Liver (tissue), 9 donors: Measurements from ENCODE around the gene MBNL2. TPM values are rescaled to one million over a fixed set of nuclear protein-coding genes. Genes with fewer than 3 reads are reported as not detected.

ENCODE experiments used
- DNase-seq: peaks from one replicate; pipeline ENCODE4 v3.0.0-alpha.2; 2017; ENCODE audit warnings: low spot score
- H3K27ac ChIP-seq, 2 donors: one replicate each; pipeline ENCODE4 v1.7.0; 2013; ENCODE audit warnings: inconsistent platforms in 2 of 2, low read length in 2 of 2, control low read depth in 1 of 2, low read depth in 1 of 2, mild to moderate bottlenecking in 1 of 2
- H3K27me3 ChIP-seq, 4 donors: one replicate each; pipeline versions ENCODE4 v1.6.1 to v1.7.0; 2013; ENCODE audit warnings: low read length in 3 of 4, inconsistent platforms in 1 of 4, mild to moderate bottlenecking in 1 of 4, moderate library complexity in 1 of 4; ENCODE audit not compliant: control insufficient read depth in 4 of 4, insufficient read depth in 4 of 4
- H3K36me3 ChIP-seq, 4 donors: one replicate each; pipeline versions ENCODE4 v1.6.1 to v1.7.0; 2013; ENCODE audit warnings: low read length in 3 of 4, mild to moderate bottlenecking in 3 of 4, low read depth in 1 of 4, moderate library complexity in 1 of 4; ENCODE audit not compliant: control insufficient read depth in 4 of 4, insufficient read depth in 3 of 4
- H3K4me1 ChIP-seq, 4 donors: one replicate each; pipeline versions ENCODE4 v1.6.1 to v1.7.0; 2013; ENCODE audit warnings: low read length in 3 of 4, mild to moderate bottlenecking in 3 of 4, moderate library complexity in 1 of 4; ENCODE audit not compliant: control insufficient read depth in 4 of 4, insufficient read depth in 4 of 4
- H3K4me3 ChIP-seq, 3 donors: one replicate each; pipeline versions ENCODE4 v1.6.1 to v1.7.0; 2013; ENCODE audit warnings: low read length in 3 of 3, control low read depth in 1 of 3, low read depth in 1 of 3, mild to moderate bottlenecking in 1 of 3
- H3K9ac ChIP-seq, 2 donors: one replicate each; pipeline ENCODE4 v1.7.0; 2013; ENCODE audit warnings: low read length in 2 of 2, mild to moderate bottlenecking in 2 of 2, moderate library complexity in 2 of 2, control low read depth in 1 of 2, low read depth in 1 of 2
- H3K9me3 ChIP-seq, 4 donors: one replicate each; pipeline versions ENCODE4 v1.6.1 to v1.7.0; 2013; ENCODE audit warnings: low read length in 3 of 4; ENCODE audit not compliant: control insufficient read depth in 4 of 4
- EGR1 ChIP-seq, 2 donors: IDR thresholded peaks; 2 replicates each; pipeline ENCODE4 v1.6.1; 2016 to 2018; ENCODE audit warnings: antibody characterized with exemption in 2 of 2, low read depth in 2 of 2
- FOXA1 ChIP-seq: IDR thresholded peaks from 2 replicates; pipeline ENCODE4 v1.6.1; 2016; ENCODE audit warnings: antibody characterized with exemption
- FOXA2 ChIP-seq: IDR thresholded peaks from 2 replicates; pipeline ENCODE4 v1.6.1; 2016; ENCODE audit warnings: antibody characterized with exemption
- GABPA ChIP-seq, 2 donors: IDR thresholded peaks in 1 of 2; conservative IDR thresholded peaks in 1 of 2; 2 replicates each; pipeline ENCODE4 v1.6.1; 2016; ENCODE audit warnings: antibody characterized with exemption in 2 of 2, mild to moderate bottlenecking in 1 of 2, moderate library complexity in 1 of 2
- HNF4A ChIP-seq, 2 donors: conservative IDR thresholded peaks; 2 replicates each; pipeline ENCODE4 v1.6.1; 2016; ENCODE audit warnings: antibody characterized with exemption in 2 of 2, mild to moderate bottlenecking in 2 of 2
- JUND ChIP-seq, 2 donors: IDR thresholded peaks; 2 replicates each; pipeline ENCODE4 v1.6.1; 2016; ENCODE audit warnings: antibody characterized with exemption in 2 of 2
- NR2F2 ChIP-seq: IDR thresholded peaks from 2 replicates; pipeline ENCODE4 v1.6.1; 2016; ENCODE audit warnings: antibody characterized with exemption
- RAD21 ChIP-seq, 2 donors: IDR thresholded peaks; 2 replicates each; pipeline ENCODE4 v1.6.1; 2016; ENCODE audit warnings: antibody characterized with exemption in 2 of 2, mild to moderate bottlenecking in 2 of 2
- RXRA ChIP-seq, 2 donors: IDR thresholded peaks; 2 replicates each; pipeline ENCODE4 v1.6.1; 2017 to 2018; ENCODE audit warnings: antibody characterized with exemption in 2 of 2, mild to moderate bottlenecking in 1 of 2
- SP1 ChIP-seq: IDR thresholded peaks from 2 replicates; pipeline ENCODE4 v1.6.1; 2018; ENCODE audit warnings: antibody characterized with exemption, mild to moderate bottlenecking
- TAF1 ChIP-seq: conservative IDR thresholded peaks from 2 replicates; pipeline ENCODE4 v1.6.1; 2016; ENCODE audit warnings: antibody characterized with exemption, mild to moderate bottlenecking
- YY1 ChIP-seq: IDR thresholded peaks from 2 replicates; pipeline ENCODE4 v1.6.1; 2016; ENCODE audit warnings: antibody characterized with exemption, mild to moderate bottlenecking
- WGBS: extraction: QIAGEN DNeasy Blood & Tissue Kit; methylation state at CpG from one replicate; pipeline ENCODE4 v1.1.7; 2013; 5-methylcytosine and 5-hydroxymethylcytosine counted together
- polyA plus RNA-seq, 2 donors: library from polyadenylated mRNA; stranded (reverse) in 1 of 2; unstranded in 1 of 2; fragments of 200-250 nt in 1 of 2; fragments of >200 nt in 1 of 2; fragmentation: Nextera tagmentation in 1 of 2; extraction: Ambion mirVana in 1 of 2; gene quantifications; one replicate each; pipeline versions ENCODE4 v1.2.1 to v1.2.3, GENCODE V29; 2013 to 2015
- total RNA-seq, 2 donors: library from RNA; depleted of rRNA; stranded (reverse); fragments of >200 nt; gene quantifications; one replicate each; pipeline ENCODE4 v1.2.3, GENCODE V29; 2014
- TF ChIP-seq, protein P1 (sequence below): IDR thresholded peaks from 2 replicates; pipeline ENCODE4 v1.6.1; 2016; ENCODE audit warnings: antibody characterized with exemption, mild to moderate bottlenecking
- TF ChIP-seq, protein P2 (sequence below): IDR thresholded peaks from 2 replicates; pipeline ENCODE4 v1.6.1; 2016; ENCODE audit warnings: antibody characterized with exemption
- TF ChIP-seq, protein P3 (sequence below): fragments of 150-350 bp; IDR thresholded peaks from 2 replicates; pipeline ENCODE4 v1.5.1; 2017; ENCODE audit warnings: improper control_type of control experiment, low read depth, low read length; ENCODE audit not compliant: missing input control
- TF ChIP-seq, protein P4 (sequence below): IDR thresholded peaks from 2 replicates; pipeline ENCODE4 v1.6.1; 2016; ENCODE audit warnings: antibody characterized with exemption
- TF ChIP-seq, protein P5 (sequence below): IDR thresholded peaks from 2 replicates; pipeline ENCODE4 v1.6.1; 2016; ENCODE audit warnings: antibody characterized with exemption
- donor health status: healthy.
- donor health status: healthy.
- donor health status: healthy.
- donor health status: healthy.
- donor health status: healthy.

Gene MBNL2
- total and polyA plus RNA-seq, 4 donors: 16.0 to 49.6 (median 36.8) TPM

DNA sequence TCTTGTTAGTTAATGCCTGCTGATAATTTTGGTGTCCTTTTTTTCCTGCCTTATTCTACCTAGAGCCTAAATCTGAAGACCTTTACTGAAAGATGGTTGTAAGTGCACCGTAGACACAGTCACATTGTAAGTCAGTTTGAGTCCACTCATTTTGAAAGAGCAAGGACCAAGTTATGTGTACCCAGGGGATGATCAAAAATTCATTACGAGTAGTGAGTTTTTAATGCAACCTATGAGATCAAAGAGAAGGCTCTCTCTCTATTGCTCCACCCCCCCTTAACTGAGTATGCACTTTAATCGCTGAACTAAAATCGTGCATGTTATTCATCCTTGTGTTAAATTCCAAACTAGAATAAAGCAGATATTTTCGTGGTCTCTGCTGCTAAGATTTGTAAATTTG is 213.7 kb downstream of the MBNL2 start:
- no peak for DNase-seq
- H3K36me3 ChIP-seq: no peaks in the 10 kb centered on the region
- TF ChIP-seq RAD21 (IDR thresholded peaks at IDR 0.05) (no peak), YY1 (no peak), TAF1 (no peak), NR2F2 (no peak), RXRA (IDR thresholded peaks at IDR 0.05) (no peak), HNF4A (conservative IDR thresholded peaks at IDR 0.05) (no peak), FOXA2 (no peak)
- TF ChIP-seq, protein P1, sequence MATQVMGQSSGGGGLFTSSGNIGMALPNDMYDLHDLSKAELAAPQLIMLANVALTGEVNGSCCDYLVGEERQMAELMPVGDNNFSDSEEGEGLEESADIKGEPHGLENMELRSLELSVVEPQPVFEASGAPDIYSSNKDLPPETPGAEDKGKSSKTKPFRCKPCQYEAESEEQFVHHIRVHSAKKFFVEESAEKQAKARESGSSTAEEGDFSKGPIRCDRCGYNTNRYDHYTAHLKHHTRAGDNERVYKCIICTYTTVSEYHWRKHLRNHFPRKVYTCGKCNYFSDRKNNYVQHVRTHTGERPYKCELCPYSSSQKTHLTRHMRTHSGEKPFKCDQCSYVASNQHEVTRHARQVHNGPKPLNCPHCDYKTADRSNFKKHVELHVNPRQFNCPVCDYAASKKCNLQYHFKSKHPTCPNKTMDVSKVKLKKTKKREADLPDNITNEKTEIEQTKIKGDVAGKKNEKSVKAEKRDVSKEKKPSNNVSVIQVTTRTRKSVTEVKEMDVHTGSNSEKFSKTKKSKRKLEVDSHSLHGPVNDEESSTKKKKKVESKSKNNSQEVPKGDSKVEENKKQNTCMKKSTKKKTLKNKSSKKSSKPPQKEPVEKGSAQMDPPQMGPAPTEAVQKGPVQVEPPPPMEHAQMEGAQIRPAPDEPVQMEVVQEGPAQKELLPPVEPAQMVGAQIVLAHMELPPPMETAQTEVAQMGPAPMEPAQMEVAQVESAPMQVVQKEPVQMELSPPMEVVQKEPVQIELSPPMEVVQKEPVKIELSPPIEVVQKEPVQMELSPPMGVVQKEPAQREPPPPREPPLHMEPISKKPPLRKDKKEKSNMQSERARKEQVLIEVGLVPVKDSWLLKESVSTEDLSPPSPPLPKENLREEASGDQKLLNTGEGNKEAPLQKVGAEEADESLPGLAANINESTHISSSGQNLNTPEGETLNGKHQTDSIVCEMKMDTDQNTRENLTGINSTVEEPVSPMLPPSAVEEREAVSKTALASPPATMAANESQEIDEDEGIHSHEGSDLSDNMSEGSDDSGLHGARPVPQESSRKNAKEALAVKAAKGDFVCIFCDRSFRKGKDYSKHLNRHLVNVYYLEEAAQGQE: no peak
- H3K9ac ChIP-seq: no peak overlapping the region
- no peaks in the 10 kb centered on the region for H3K9me3 ChIP-seq
- no peak overlapping the region for H3K27ac ChIP-seq
- 60% methylated on average over 5 of the region's 5 CpGs for WGBS
- H3K4me1 ChIP-seq: peaks cover 0 to 16% (median 10%) of the 10 kb centered on the region in 4 donors
- H3K4me3 ChIP-seq: no peak overlapping the region
- H3K27me3 ChIP-seq: no peaks in the 10 kb centered on the region

DNA sequence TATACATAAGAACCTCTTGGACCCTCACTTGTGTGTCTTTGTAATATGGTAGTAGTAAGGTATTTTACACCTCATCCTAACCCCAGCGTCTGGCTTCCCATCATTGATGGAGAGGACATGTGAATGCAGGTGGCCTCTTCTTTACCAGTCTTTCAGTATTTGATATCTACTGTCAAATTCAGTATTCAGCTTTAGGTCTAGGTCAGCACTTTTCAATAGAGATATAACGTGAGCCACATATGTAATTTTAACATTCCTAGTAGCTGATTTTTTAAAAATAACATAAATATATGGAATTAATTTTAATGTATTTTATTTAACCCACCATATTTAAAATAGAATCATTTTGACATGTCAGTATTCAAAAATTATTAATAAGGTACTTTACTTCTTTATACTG is 214.7 kb downstream of the MBNL2 start:
- Histone ChIP-seq H3K9me3 (no peaks in the 10 kb centered on the region), H3K27ac (no peak overlapping the region), H3K4me1 (peaks cover 0 to 16% (median 10%) of the 10 kb centered on the region in 4 donors), H3K27me3 (no peaks in the 10 kb centered on the region), H3K36me3 (no peaks in the 10 kb centered on the region), H3K9ac (no peak overlapping the region), H3K4me3 (no peak overlapping the region)
- DNase-seq: no peak
- TF ChIP-seq RXRA (IDR thresholded peaks at IDR 0.05) (no peak), GABPA (IDR thresholded peaks at IDR 0.05 in 1 of 2, conservative IDR thresholded peaks at IDR 0.05 in 1 of 2) (no peak), JUND (IDR thresholded peaks at IDR 0.05) (no peak), SP1 (no peak), NR2F2 (no peak), TAF1 (no peak), YY1 (no peak), EGR1 (IDR thresholded peaks at IDR 0.05; ENCODE audit: low read depth in 2 of 2) (no peak), FOXA2 (no peak), FOXA1 (no peak)
- TF ChIP-seq, protein P2, sequence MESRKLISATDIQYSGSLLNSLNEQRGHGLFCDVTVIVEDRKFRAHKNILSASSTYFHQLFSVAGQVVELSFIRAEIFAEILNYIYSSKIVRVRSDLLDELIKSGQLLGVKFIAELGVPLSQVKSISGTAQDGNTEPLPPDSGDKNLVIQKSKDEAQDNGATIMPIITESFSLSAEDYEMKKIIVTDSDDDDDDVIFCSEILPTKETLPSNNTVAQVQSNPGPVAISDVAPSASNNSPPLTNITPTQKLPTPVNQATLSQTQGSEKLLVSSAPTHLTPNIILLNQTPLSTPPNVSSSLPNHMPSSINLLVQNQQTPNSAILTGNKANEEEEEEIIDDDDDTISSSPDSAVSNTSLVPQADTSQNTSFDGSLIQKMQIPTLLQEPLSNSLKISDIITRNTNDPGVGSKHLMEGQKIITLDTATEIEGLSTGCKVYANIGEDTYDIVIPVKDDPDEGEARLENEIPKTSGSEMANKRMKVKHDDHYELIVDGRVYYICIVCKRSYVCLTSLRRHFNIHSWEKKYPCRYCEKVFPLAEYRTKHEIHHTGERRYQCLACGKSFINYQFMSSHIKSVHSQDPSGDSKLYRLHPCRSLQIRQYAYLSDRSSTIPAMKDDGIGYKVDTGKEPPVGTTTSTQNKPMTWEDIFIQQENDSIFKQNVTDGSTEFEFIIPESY: no peak
- TF ChIP-seq, protein P3, sequence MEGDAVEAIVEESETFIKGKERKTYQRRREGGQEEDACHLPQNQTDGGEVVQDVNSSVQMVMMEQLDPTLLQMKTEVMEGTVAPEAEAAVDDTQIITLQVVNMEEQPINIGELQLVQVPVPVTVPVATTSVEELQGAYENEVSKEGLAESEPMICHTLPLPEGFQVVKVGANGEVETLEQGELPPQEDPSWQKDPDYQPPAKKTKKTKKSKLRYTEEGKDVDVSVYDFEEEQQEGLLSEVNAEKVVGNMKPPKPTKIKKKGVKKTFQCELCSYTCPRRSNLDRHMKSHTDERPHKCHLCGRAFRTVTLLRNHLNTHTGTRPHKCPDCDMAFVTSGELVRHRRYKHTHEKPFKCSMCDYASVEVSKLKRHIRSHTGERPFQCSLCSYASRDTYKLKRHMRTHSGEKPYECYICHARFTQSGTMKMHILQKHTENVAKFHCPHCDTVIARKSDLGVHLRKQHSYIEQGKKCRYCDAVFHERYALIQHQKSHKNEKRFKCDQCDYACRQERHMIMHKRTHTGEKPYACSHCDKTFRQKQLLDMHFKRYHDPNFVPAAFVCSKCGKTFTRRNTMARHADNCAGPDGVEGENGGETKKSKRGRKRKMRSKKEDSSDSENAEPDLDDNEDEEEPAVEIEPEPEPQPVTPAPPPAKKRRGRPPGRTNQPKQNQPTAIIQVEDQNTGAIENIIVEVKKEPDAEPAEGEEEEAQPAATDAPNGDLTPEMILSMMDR: no peak
- TF ChIP-seq, protein P4, sequence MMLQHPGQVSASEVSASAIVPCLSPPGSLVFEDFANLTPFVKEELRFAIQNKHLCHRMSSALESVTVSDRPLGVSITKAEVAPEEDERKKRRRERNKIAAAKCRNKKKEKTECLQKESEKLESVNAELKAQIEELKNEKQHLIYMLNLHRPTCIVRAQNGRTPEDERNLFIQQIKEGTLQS: no peak
- TF ChIP-seq, protein P5, sequence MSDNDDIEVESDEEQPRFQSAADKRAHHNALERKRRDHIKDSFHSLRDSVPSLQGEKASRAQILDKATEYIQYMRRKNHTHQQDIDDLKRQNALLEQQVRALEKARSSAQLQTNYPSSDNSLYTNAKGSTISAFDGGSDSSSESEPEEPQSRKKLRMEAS: no peak
- 88% methylated on average over 2 of the region's 2 CpGs for WGBS
